ENCODE results near the gene FBXW4.

The FBXW4 gene

DNA sequence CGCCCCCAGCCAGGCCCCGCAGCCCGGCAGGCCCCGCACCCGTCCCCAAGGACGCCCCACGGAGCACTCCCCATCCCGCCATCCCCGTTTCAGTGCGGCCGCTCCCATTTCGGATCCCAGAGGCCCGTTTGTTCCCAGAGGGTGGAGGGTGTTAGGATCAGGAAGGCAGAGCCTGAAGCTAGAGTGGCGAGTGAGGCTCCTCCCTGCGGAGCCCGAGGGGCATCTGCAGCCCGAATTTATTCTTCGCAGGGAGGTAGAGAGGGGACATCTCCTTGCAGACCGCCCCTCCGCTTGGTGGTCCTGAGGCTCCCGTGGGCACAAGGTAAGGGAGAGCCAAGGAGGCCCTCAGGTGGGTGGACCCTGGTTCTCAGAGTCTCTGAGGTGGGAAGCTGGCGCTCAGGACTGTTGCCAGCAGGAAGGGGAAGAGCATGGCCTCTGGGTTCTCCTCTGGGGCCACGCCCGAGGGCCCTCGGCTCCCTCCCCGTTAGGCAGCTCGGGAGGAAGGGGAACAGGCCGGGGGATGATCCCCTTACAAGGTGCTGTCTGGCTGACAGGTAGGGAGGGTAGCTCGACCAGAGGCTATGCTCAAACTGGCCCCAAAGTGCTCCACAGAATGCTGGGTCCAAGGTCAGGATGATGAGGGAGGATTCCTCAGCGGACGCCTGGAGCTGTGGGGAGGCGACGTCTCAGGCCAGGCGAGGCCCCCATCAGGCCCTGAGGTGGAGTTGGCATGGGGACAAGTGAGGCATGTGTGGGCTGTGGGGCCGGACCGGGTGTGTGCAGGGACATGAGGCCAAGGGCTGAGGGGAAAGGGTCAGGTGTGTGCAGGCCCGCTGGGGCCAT is 124.3 kb downstream of the FBXW4 start:
- Histone ChIP-seq H2BK12ac (ENCODE audit: low read length) (no peak overlapping the region), H3K4me2 (ENCODE audit: insufficient read depth, low read length, poor library complexity, severe bottlenecking) (peak overlapping the region; percentile 87), H3K9me3 (replicated peaks in 1 of 2; ENCODE audit: control insufficient read depth in 2 of 2, insufficient read depth in 1 of 2, low read depth in 1 of 2, low read length in 2 of 2) (peaks cover 3 to 7% of the 10 kb centered on the region in 2 donors), H3K79me1 (ENCODE audit: low read depth, low read length) (no peaks in the 10 kb centered on the region), H4K8ac (ENCODE audit: low read depth, low read length) (no peak overlapping the region), H2AFZ (ENCODE audit: low read length) (peak overlapping the region; percentile 90), H2BK5ac (ENCODE audit: low read length) (peak overlapping the region; percentile 44), H2BK15ac (ENCODE audit: low read length) (peak overlapping the region; percentile 7), H4K91ac (ENCODE audit: low read depth, low read length, poor library complexity) (no peak overlapping the region), H3K27me3 (ENCODE audit: control insufficient read depth in 3 of 3, insufficient read depth in 3 of 3, low read depth in 1 of 3, low read length in 3 of 3) (peaks cover 0 to 67% (median 49%) of the 10 kb centered on the region in 3 experiments), H3K18ac (ENCODE audit: low read length) (peak overlapping the region; percentile 81), H3K23ac (ENCODE audit: low read depth, low read length, poor library complexity) (peak overlapping the region; percentile 8), H3K36me3 (replicated peaks in 1 of 2; ENCODE audit: control insufficient read depth in 2 of 2, insufficient read depth in 2 of 2, low read length in 2 of 2) (no peaks in the 10 kb centered on the region), H3K4me1 (ENCODE audit: control insufficient read depth in 2 of 2, insufficient read depth in 1 of 2, low read depth in 1 of 2, low read length in 2 of 2) (peaks cover 8 to 18% of the 10 kb centered on the region in 2 donors), H2AK5ac (ENCODE audit: low read depth, low read length) (peak overlapping the region; percentile 4), H3K27ac (replicated peaks; ENCODE audit: low read length) (no peak overlapping the region), H3K4ac (ENCODE audit: low read length) (no peak overlapping the region), H3K4me3 (ENCODE audit: low read length in 2 of 2) (peak overlapping the region; percentile 35 to 70), H3K14ac (ENCODE audit: low read length) (no peak overlapping the region), H3K9ac (ENCODE audit: low read depth, low read length, poor library complexity) (peak overlapping the region; percentile 32), H2BK120ac (ENCODE audit: low read depth, low read length) (no peak overlapping the region)
- DNase-seq (ENCODE audit: low spot score) = no peak
- WGBS, 2 donors (ENCODE audit: extremely low coverage in 2 of 2, insufficient read length in 2 of 2, insufficient replicate concordance in 1 of 2) = no CpG with 5 or more reads among the region's 37 CpGs

DNA sequence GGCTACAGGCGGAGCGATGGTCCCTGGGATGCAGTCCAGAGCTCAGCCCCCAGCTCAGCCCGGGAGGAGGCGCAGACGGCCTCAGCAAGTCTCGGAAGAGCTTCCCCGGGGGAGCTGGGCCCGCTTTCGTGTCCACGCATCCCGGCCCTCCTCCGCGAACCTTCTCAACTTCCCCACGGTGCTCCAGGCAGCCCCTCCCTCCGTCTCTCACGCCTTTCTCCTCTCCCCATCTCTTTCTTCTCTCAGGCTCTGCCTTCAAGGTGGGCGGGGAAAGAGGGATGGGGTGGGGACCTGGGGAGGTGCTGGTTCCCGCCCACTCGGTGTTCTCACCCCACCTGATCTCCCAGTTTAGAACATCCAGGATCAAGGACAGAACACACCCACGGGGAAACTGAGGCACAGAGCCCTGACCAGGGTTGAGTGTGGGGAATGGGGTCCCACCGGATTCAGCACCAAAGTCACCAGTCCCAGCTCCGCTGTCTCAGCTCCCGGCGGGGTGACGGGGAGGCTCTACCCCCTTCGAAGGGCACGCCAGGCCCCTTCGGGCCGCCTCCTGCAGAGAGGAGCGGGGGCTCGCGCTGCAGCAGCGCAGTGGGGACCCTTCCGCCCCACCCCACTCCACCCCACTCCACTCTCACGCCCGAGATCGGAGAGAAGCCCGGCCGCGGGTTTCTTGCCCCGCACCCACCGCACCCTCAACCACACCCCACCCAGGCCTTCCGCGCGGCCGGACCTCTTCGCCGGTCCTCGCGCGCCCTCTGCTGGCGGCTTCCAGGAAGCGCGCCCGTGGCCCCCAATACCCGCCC is 125.1 kb downstream of the FBXW4 start:
- no peak overlapping the region for H2AK5ac ChIP-seq (ENCODE audit: low read depth, low read length)
- no CpG with 5 or more reads among the region's 56 CpGs for WGBS, 2 donors (ENCODE audit: extremely low coverage in 2 of 2, insufficient read length in 2 of 2, insufficient replicate concordance in 1 of 2)
- no peak overlapping the region for H4K91ac ChIP-seq (ENCODE audit: low read depth, low read length, poor library complexity)
- peak overlapping the region; percentile 87 for H3K4me2 ChIP-seq (ENCODE audit: insufficient read depth, low read length, poor library complexity, severe bottlenecking)
- H3K4me1 ChIP-seq (ENCODE audit: control insufficient read depth in 2 of 2, insufficient read depth in 1 of 2, low read depth in 1 of 2, low read length in 2 of 2) = peaks cover 8 to 18% of the 10 kb centered on the region in 2 donors
- H3K23ac ChIP-seq (ENCODE audit: low read depth, low read length, poor library complexity) = peak overlapping the region; percentile 45
- no peak overlapping the region for H3K27ac ChIP-seq (replicated peaks; ENCODE audit: low read length)
- H2BK12ac ChIP-seq (ENCODE audit: low read length) = no peak overlapping the region
- H3K18ac ChIP-seq (ENCODE audit: low read length) = peak overlapping the region; percentile 90
- no peak overlapping the region for H2BK120ac ChIP-seq (ENCODE audit: low read depth, low read length)
- H2BK15ac ChIP-seq (ENCODE audit: low read length) = no peak overlapping the region
- H4K8ac ChIP-seq (ENCODE audit: low read depth, low read length) = no peak overlapping the region
- H3K4ac ChIP-seq (ENCODE audit: low read length) = peak overlapping the region; percentile 28
- peak overlapping the region; percentile 90 for H2AFZ ChIP-seq (ENCODE audit: low read length)
- peaks cover 3 to 7% of the 10 kb centered on the region in 2 donors for H3K9me3 ChIP-seq (replicated peaks in 1 of 2; ENCODE audit: control insufficient read depth in 2 of 2, insufficient read depth in 1 of 2, low read depth in 1 of 2, low read length in 2 of 2)
- H3K4me3 ChIP-seq (ENCODE audit: low read length in 2 of 2) = peak overlapping the region; percentile 35 to 81
- H3K36me3 ChIP-seq (replicated peaks in 1 of 2; ENCODE audit: control insufficient read depth in 2 of 2, insufficient read depth in 2 of 2, low read length in 2 of 2) = no peaks in the 10 kb centered on the region
- H3K27me3 ChIP-seq (ENCODE audit: control insufficient read depth in 3 of 3, insufficient read depth in 3 of 3, low read depth in 1 of 3, low read length in 3 of 3) = peaks cover 0 to 75% (median 49%) of the 10 kb centered on the region in 3 experiments
- H2BK5ac ChIP-seq (ENCODE audit: low read length) = no peak overlapping the region
- no peaks in the 10 kb centered on the region for H3K79me1 ChIP-seq (ENCODE audit: low read depth, low read length)
- peak; percentile 77 for DNase-seq (ENCODE audit: low spot score)
- H3K9ac ChIP-seq (ENCODE audit: low read depth, low read length, poor library complexity) = peak overlapping the region; percentile 85
- no peak overlapping the region for H3K14ac ChIP-seq (ENCODE audit: low read length)

DNA sequence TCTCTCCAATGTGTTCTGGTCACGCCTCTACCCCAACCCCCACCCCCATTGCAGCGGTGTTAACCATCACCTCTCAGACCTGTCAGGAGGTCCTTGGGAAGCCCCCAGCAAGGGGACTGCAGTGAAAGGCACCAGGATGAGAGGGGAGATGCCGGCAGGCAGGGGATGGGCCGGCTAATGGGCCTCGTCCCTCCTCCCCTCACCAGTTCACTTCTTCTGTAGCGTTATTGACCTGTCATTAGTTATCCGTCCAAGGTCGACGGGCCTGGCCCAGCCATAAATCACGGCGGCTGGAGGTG is 125.7 kb downstream of the FBXW4 start:
- Histone ChIP-seq H4K91ac (ENCODE audit: low read depth, low read length, poor library complexity) (no peak overlapping the region), H3K27ac (replicated peaks; ENCODE audit: low read length) (no peak overlapping the region), H3K36me3 (replicated peaks in 1 of 2; ENCODE audit: control insufficient read depth in 2 of 2, insufficient read depth in 2 of 2, low read length in 2 of 2) (no peaks in the 10 kb centered on the region), H3K14ac (ENCODE audit: low read length) (no peak overlapping the region), H3K23ac (ENCODE audit: low read depth, low read length, poor library complexity) (peak overlapping the region; percentile 45), H3K4ac (ENCODE audit: low read length) (peak overlapping the region; percentile 28), H4K8ac (ENCODE audit: low read depth, low read length) (no peak overlapping the region), H3K79me1 (ENCODE audit: low read depth, low read length) (no peaks in the 10 kb centered on the region), H2BK12ac (ENCODE audit: low read length) (no peak overlapping the region), H2AFZ (ENCODE audit: low read length) (peak overlapping the region; percentile 55), H3K4me1 (ENCODE audit: control insufficient read depth in 2 of 2, insufficient read depth in 1 of 2, low read depth in 1 of 2, low read length in 2 of 2) (peaks cover 8 to 16% of the 10 kb centered on the region in 2 donors), H2BK15ac (ENCODE audit: low read length) (no peak overlapping the region), H2BK5ac (ENCODE audit: low read length) (no peak overlapping the region), H2BK120ac (ENCODE audit: low read depth, low read length) (no peak overlapping the region), H3K4me2 (ENCODE audit: insufficient read depth, low read length, poor library complexity, severe bottlenecking) (peak overlapping the region; percentile 87), H2AK5ac (ENCODE audit: low read depth, low read length) (no peak overlapping the region), H3K9me3 (replicated peaks in 1 of 2; ENCODE audit: control insufficient read depth in 2 of 2, insufficient read depth in 1 of 2, low read depth in 1 of 2, low read length in 2 of 2) (peaks cover 3 to 7% of the 10 kb centered on the region in 2 donors), H3K4me3 (ENCODE audit: low read length in 2 of 2) (peak overlapping the region in 1 of 2 donors; percentile 73), H3K27me3 (ENCODE audit: control insufficient read depth in 3 of 3, insufficient read depth in 3 of 3, low read depth in 1 of 3, low read length in 3 of 3) (peaks cover 0 to 76% (median 49%) of the 10 kb centered on the region in 3 experiments), H3K9ac (ENCODE audit: low read depth, low read length, poor library complexity) (peak overlapping the region; percentile 8), H3K18ac (ENCODE audit: low read length) (peak overlapping the region; percentile 90)
- DNase-seq (ENCODE audit: low spot score) = no peak
- no CpG with 5 or more reads among the region's 11 CpGs for whole genome bisulfite sequencing, 2 donors (ENCODE audit: extremely low coverage in 2 of 2, insufficient read length in 2 of 2, insufficient replicate concordance in 1 of 2)

Measured in neuronal stem cell (in vitro differentiated cells).